H1 (cell line): ENCODE data around the gene WBP4. TPM values are rescaled to one million over a fixed set of nuclear protein-coding genes. Genes with fewer than 3 reads are reported as not detected.

ENCODE experiments used
- BRCA1 ChIP-seq: IDR thresholded peaks from 2 replicates; pipeline ENCODE4 v1.6.1; 2012; ENCODE audit warnings: low read depth, low read length, improper control_type of control experiment
- CREB1 ChIP-seq: IDR thresholded peaks from 2 replicates; pipeline ENCODE4 v1.6.1; 2012; ENCODE audit warnings: inconsistent platforms
- HDAC2 ChIP-seq, 2 experiments: fragments of 300-600 bp in 1 of 2; sonication (generic) in 1 of 2; IDR thresholded peaks; 2 replicates each; pipeline ENCODE4 v1.6.1; 2011 to 2012; ENCODE audit warnings: low read depth in 2 of 2, low read length in 2 of 2, mild to moderate bottlenecking in 2 of 2, moderate library complexity in 2 of 2, borderline replicate concordance in 1 of 2, inconsistent platforms in 1 of 2
- RXRA ChIP-seq: IDR thresholded peaks from 2 replicates; pipeline ENCODE4 v1.6.1; 2011; ENCODE audit warnings: low read depth, mild to moderate bottlenecking, low read length, moderate library complexity; ENCODE audit not compliant: insufficient read depth
- SAP30 ChIP-seq: fragments of 300-600 bp; sonication (generic); IDR thresholded peaks from 2 replicates; pipeline ENCODE4 v1.7.1; 2012; ENCODE audit warnings: low read length, moderate library complexity, mild to moderate bottlenecking, inconsistent platforms; ENCODE audit not compliant: insufficient read depth, insufficient replicate concordance
- SIRT6 ChIP-seq: IDR thresholded peaks from one replicate; pipeline ENCODE4 v1.7.1; 2012; ENCODE audit warnings: low read length, inconsistent platforms
- TCF12 ChIP-seq: IDR thresholded peaks from 2 replicates; pipeline ENCODE4 v1.6.1; 2011; ENCODE audit warnings: low read depth, mild to moderate bottlenecking, low read length
- YY1 ChIP-seq: IDR thresholded peaks from 2 replicates; pipeline ENCODE4 v1.6.1; 2011; ENCODE audit warnings: low read depth, mild to moderate bottlenecking, low read length
- polyA plus RNA-seq, 7 experiments: library from polyadenylated mRNA; depleted of rRNA in 3 of 7; stranded (reverse) in 5 of 7; unstranded in 2 of 7; fragments of >200 nt in 5 of 7; fragments of 200-250 nt in 2 of 7; gene quantifications; 1 replicate in 5 of 7; 2 replicates in 1 of 7; 4 replicates in 1 of 7; pipeline versions ENCODE4 v1.2.1 to v1.2.3, GENCODE V29; 2011 to 2013; ENCODE audit warnings: missing spikeins in 2 of 7, mixed read lengths in 2 of 7
- total RNA-seq: library from RNA; stranded (reverse); fragmentation: NEBNext Ultra II Directional; extraction: Animal tissue kit (Norgen Biotek cat#: 25700); gene quantifications from 2 replicates; pipeline ENCODE4 v1.2.1, GENCODE V29; 2021
- TF ChIP-seq, protein P1 (sequence below): fragments of 300-600 bp; sonication (generic); IDR thresholded peaks from 2 replicates; pipeline ENCODE4 v1.7.1; 2012; ENCODE audit warnings: low read length, moderate library complexity, mild to moderate bottlenecking, inconsistent platforms; ENCODE audit not compliant: insufficient replicate concordance
- TF ChIP-seq, protein P2 (sequence below): IDR thresholded peaks from 2 replicates; pipeline ENCODE4 v1.6.1; 2012; ENCODE audit warnings: low read length, inconsistent platforms

Gene WBP4
- total and polyA plus RNA-seq, 2 of the 8 experiments (the other 6 are each of a cell fraction or from before 2014, with no cell fraction given): 3.0 to 10.0 TPM

DNA sequence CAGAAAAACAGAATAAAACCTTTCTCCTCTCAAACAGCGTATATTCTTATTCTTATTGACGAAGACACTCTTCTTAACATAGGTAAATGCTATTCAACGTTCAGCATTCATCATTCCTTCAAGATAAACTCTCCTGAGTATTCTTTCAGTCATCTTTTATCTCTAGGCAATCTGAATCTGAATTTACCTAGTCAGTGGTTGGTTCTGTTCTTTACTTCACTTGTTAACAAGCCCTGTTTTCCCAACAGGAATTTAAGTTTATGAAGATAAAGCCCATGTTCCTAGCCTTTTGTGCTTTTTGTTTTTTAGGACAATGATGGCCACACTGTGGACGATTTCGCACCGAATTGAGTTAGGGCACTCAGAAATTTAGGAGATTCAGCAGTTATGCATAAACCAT is 45.4 kb upstream of the WBP4 start (continued):
- TF ChIP-seq, protein P1, sequence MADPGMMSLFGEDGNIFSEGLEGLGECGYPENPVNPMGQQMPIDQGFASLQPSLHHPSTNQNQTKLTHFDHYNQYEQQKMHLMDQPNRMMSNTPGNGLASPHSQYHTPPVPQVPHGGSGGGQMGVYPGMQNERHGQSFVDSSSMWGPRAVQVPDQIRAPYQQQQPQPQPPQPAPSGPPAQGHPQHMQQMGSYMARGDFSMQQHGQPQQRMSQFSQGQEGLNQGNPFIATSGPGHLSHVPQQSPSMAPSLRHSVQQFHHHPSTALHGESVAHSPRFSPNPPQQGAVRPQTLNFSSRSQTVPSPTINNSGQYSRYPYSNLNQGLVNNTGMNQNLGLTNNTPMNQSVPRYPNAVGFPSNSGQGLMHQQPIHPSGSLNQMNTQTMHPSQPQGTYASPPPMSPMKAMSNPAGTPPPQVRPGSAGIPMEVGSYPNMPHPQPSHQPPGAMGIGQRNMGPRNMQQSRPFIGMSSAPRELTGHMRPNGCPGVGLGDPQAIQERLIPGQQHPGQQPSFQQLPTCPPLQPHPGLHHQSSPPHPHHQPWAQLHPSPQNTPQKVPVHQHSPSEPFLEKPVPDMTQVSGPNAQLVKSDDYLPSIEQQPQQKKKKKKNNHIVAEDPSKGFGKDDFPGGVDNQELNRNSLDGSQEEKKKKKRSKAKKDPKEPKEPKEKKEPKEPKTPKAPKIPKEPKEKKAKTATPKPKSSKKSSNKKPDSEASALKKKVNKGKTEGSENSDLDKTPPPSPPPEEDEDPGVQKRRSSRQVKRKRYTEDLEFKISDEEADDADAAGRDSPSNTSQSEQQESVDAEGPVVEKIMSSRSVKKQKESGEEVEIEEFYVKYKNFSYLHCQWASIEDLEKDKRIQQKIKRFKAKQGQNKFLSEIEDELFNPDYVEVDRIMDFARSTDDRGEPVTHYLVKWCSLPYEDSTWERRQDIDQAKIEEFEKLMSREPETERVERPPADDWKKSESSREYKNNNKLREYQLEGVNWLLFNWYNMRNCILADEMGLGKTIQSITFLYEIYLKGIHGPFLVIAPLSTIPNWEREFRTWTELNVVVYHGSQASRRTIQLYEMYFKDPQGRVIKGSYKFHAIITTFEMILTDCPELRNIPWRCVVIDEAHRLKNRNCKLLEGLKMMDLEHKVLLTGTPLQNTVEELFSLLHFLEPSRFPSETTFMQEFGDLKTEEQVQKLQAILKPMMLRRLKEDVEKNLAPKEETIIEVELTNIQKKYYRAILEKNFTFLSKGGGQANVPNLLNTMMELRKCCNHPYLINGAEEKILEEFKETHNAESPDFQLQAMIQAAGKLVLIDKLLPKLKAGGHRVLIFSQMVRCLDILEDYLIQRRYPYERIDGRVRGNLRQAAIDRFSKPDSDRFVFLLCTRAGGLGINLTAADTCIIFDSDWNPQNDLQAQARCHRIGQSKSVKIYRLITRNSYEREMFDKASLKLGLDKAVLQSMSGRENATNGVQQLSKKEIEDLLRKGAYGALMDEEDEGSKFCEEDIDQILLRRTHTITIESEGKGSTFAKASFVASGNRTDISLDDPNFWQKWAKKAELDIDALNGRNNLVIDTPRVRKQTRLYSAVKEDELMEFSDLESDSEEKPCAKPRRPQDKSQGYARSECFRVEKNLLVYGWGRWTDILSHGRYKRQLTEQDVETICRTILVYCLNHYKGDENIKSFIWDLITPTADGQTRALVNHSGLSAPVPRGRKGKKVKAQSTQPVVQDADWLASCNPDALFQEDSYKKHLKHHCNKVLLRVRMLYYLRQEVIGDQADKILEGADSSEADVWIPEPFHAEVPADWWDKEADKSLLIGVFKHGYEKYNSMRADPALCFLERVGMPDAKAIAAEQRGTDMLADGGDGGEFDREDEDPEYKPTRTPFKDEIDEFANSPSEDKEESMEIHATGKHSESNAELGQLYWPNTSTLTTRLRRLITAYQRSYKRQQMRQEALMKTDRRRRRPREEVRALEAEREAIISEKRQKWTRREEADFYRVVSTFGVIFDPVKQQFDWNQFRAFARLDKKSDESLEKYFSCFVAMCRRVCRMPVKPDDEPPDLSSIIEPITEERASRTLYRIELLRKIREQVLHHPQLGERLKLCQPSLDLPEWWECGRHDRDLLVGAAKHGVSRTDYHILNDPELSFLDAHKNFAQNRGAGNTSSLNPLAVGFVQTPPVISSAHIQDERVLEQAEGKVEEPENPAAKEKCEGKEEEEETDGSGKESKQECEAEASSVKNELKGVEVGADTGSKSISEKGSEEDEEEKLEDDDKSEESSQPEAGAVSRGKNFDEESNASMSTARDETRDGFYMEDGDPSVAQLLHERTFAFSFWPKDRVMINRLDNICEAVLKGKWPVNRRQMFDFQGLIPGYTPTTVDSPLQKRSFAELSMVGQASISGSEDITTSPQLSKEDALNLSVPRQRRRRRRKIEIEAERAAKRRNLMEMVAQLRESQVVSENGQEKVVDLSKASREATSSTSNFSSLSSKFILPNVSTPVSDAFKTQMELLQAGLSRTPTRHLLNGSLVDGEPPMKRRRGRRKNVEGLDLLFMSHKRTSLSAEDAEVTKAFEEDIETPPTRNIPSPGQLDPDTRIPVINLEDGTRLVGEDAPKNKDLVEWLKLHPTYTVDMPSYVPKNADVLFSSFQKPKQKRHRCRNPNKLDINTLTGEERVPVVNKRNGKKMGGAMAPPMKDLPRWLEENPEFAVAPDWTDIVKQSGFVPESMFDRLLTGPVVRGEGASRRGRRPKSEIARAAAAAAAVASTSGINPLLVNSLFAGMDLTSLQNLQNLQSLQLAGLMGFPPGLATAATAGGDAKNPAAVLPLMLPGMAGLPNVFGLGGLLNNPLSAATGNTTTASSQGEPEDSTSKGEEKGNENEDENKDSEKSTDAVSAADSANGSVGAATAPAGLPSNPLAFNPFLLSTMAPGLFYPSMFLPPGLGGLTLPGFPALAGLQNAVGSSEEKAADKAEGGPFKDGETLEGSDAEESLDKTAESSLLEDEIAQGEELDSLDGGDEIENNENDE: no peak
- TF ChIP-seq BRCA1 (no peak), CREB1 (no peak), SIRT6 (no peak), SAP30 (no peak), YY1 (no peak), RXRA (no peak), HDAC2 (IDR thresholded peaks at IDR 0.05; ENCODE audit: borderline replicate concordance in 1 of 2, low read depth in 2 of 2, low read length in 2 of 2) (no peak), TCF12 (no peak)
- TF ChIP-seq, protein P2, sequence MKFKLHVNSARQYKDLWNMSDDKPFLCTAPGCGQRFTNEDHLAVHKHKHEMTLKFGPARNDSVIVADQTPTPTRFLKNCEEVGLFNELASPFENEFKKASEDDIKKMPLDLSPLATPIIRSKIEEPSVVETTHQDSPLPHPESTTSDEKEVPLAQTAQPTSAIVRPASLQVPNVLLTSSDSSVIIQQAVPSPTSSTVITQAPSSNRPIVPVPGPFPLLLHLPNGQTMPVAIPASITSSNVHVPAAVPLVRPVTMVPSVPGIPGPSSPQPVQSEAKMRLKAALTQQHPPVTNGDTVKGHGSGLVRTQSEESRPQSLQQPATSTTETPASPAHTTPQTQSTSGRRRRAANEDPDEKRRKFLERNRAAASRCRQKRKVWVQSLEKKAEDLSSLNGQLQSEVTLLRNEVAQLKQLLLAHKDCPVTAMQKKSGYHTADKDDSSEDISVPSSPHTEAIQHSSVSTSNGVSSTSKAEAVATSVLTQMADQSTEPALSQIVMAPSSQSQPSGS: no peak
